ENCODE results near the gene SLC1A3. TPM values are rescaled to one million over a fixed set of nuclear protein-coding genes. Genes with fewer than 3 reads are reported as not detected.

The SLC1A3 gene
- total RNA-seq, 1 donor from 2014 or later: 1.6 TPM

GRCh38 chr5:36613241-36613640, 6.8 kb downstream of the SLC1A3 start:
- Mint-ChIP-seq H3K4me3 (ENCODE audit: unreplicated experiment) (no peak overlapping the region), H3K27me3 (ENCODE audit: unreplicated experiment) (no peaks in the 10 kb centered on the region), H3K9me3 (ENCODE audit: unreplicated experiment) (no peaks in the 10 kb centered on the region), H3K36me3 (ENCODE audit: unreplicated experiment) (no peaks in the 10 kb centered on the region), H3K27ac (ENCODE audit: unreplicated experiment) (peak overlapping the region; percentile 15), H3K4me1 (ENCODE audit: low read depth, unreplicated experiment) (peaks cover 8% of the 10 kb centered on the region)
- TF ChIP-seq CTCF (IDR thresholded peaks at IDR 0.05; ENCODE audit: partially characterized antibody, unreplicated experiment): no peak
- DNase-seq: no peak

GRCh38 chr5:36613771-36614656, 7.6 kb downstream of the SLC1A3 start:
- H3K27me3 Mint-ChIP-seq (ENCODE audit: unreplicated experiment): no peaks in the 10 kb centered on the region
- H3K36me3 Mint-ChIP-seq (ENCODE audit: unreplicated experiment): no peaks in the 10 kb centered on the region
- peak overlapping the region; percentile 32 for H3K4me3 Mint-ChIP-seq (ENCODE audit: unreplicated experiment)
- TF ChIP-seq CTCF (IDR thresholded peaks at IDR 0.05; ENCODE audit: partially characterized antibody, unreplicated experiment): no peak
- peaks cover 11% of the 10 kb centered on the region for H3K4me1 Mint-ChIP-seq (ENCODE audit: low read depth, unreplicated experiment)
- H3K27ac Mint-ChIP-seq (ENCODE audit: unreplicated experiment): peak overlapping the region; percentile 44
- DNase-seq: peak; percentile 24
- no peaks in the 10 kb centered on the region for H3K9me3 Mint-ChIP-seq (ENCODE audit: unreplicated experiment)

GRCh38 chr5:36614657-36615308, 8.4 kb downstream of the SLC1A3 start:
- Mint-ChIP-seq H3K4me1 (ENCODE audit: low read depth, unreplicated experiment) (peaks cover 11% of the 10 kb centered on the region), H3K4me3 (ENCODE audit: unreplicated experiment) (peak overlapping the region; percentile 32), H3K36me3 (ENCODE audit: unreplicated experiment) (no peaks in the 10 kb centered on the region), H3K9me3 (ENCODE audit: unreplicated experiment) (no peaks in the 10 kb centered on the region), H3K27me3 (ENCODE audit: unreplicated experiment) (no peaks in the 10 kb centered on the region), H3K27ac (ENCODE audit: unreplicated experiment) (no peak overlapping the region)
- DNase-seq: no peak
- TF ChIP-seq CTCF (IDR thresholded peaks at IDR 0.05; ENCODE audit: partially characterized antibody, unreplicated experiment): no peak

- TF ChIP-seq CTCF (IDR thresholded peaks at IDR 0.05; ENCODE audit: partially characterized antibody, unreplicated experiment): no peak
- DNase-seq: no peak
- H3K36me3 Mint-ChIP-seq (ENCODE audit: unreplicated experiment): no peaks in the 10 kb centered on the region
- no peak overlapping the region for H3K27ac Mint-ChIP-seq (ENCODE audit: unreplicated experiment)
- peaks cover 1% of the 10 kb centered on the region for H3K9me3 Mint-ChIP-seq (ENCODE audit: unreplicated experiment)
- no peaks in the 10 kb centered on the region for H3K27me3 Mint-ChIP-seq (ENCODE audit: unreplicated experiment)
- H3K4me3 Mint-ChIP-seq (ENCODE audit: unreplicated experiment): no peak overlapping the region
- H3K4me1 Mint-ChIP-seq (ENCODE audit: low read depth, unreplicated experiment): peaks cover 10% of the 10 kb centered on the region
Observed at GRCh38 chr5:36619012-36619635, 12.7 kb downstream of the SLC1A3 start.
